ENCODE measurements around the gene TMEM184A.

The TMEM184A gene

GRCh38 chr7:1567049-1567771, 11.2 kb upstream of the TMEM184A start:
- FAIRE-seq: no peak

GRCh38 chr7:1566687-1567048, 10.7 kb upstream of the TMEM184A start:
- no peak for FAIRE-seq

GRCh38 chr7:1564603-1565022, 8.6 kb upstream of the TMEM184A start:
- FAIRE-seq: no peak

- FAIRE-seq: no peak
Measured at GRCh38 chr7:1563981-1564602, 8.1 kb upstream of the TMEM184A start.

GRCh38 chr7:1562597-1563051, 6.6 kb upstream of the TMEM184A start:
- no peak for FAIRE-seq

GRCh38 chr7:1562116-1562515, 6.1 kb upstream of the TMEM184A start:
- FAIRE-seq: no peak

- no peak for FAIRE-seq
Measured at GRCh38 chr7:1561036-1561940, 5.3 kb upstream of the TMEM184A start.

GRCh38 chr7:1560620-1561031, 4.6 kb upstream of the TMEM184A start:
- FAIRE-seq: no peak

GRCh38 chr7:1559626-1560590, 3.9 kb upstream of the TMEM184A start:
- no peak for FAIRE-seq

GRCh38 chr7:1558841-1559625, 3.0 kb upstream of the TMEM184A start:
- FAIRE-seq: no peak

GRCh38 chr7:1558181-1558811, 2.3 kb upstream of the TMEM184A start:
- no peak for FAIRE-seq

GRCh38 chr7:1557771-1558170, 1.8 kb upstream of the TMEM184A start:
- FAIRE-seq: no peak

GRCh38 chr7:1557006-1557405, 1.0 kb upstream of the TMEM184A start:
- FAIRE-seq: no peak

GRCh38 chr7:1555046-1555812, 776 bp downstream of the TMEM184A start:
- FAIRE-seq: no peak

GRCh38 chr7:1554333-1555045, 1.5 kb downstream of the TMEM184A start:
- FAIRE-seq: no peak

- no peak for FAIRE-seq
Measured at GRCh38 chr7:1553512-1554210, 2.3 kb downstream of the TMEM184A start.

GRCh38 chr7:1552200-1552599, 3.8 kb downstream of the TMEM184A start:
- FAIRE-seq: no peak

GRCh38 chr7:1550846-1551155, 5.2 kb downstream of the TMEM184A start:
- no peak for FAIRE-seq
